Endothelial cell of umbilical vein (primary cell): ENCODE measurements around the gene CCDC60. TPM values are rescaled to one million over a fixed set of nuclear protein-coding genes. Genes with fewer than 3 reads are reported as not detected.

ENCODE experiments used
- BruUV-seq: library from RNA; stranded (reverse); fragments of 400-500 nt; replicated peaks from 2 replicates; lab custom pipeline; 2021; lab: Mats Ljungman, UMichigan
- CTCF ChIA-PET: fragments of 300-600, 350-600 bp; sonication (Branson Sonifier 250); formaldehyde crosslinking; loops from one replicate; lab custom pipeline; 2021; ENCODE audit warnings: antibody characterized with exemption, inconsistent platforms; lab: Charles Lee
- POLR2A ChIA-PET: fragments of 300-600, 350-600 bp; sonication (Branson Sonifier 250); formaldehyde crosslinking; loops from one replicate; lab custom pipeline; 2021; ENCODE audit warnings: antibody characterized with exemption, inconsistent platforms; lab: Charles Lee
- DNase-seq: peaks from one replicate; pipeline ENCODE4 v3.0.0-alpha.2; 2011; ENCODE audit warnings: low read depth, low spot score
- FAIRE-seq: peaks from 2 replicates; lab custom pipeline; 2011; peaks lifted over from hg19 to GRCh38; lab: Jason Lieb, UNC
- H2AFZ ChIP-seq: 2 replicates; pipeline ENCODE4 v1.6.0; 2012; ENCODE audit warnings: low read depth, low read length, control low read depth, inconsistent platforms
- H3K27ac ChIP-seq: 2 replicates; pipeline ENCODE4 v1.5.1; 2011; ENCODE audit warnings: low read depth, mild to moderate bottlenecking, control low read depth, low read length, moderate library complexity; ENCODE audit not compliant: insufficient read depth
- H3K27me3 ChIP-seq, 2 experiments: 2 replicates each; pipeline versions ENCODE4 v1.6.0 to v1.6.1; 2011; ENCODE audit warnings: low read length in 2 of 2, mixed read lengths in 1 of 2; ENCODE audit not compliant: control insufficient read depth in 2 of 2, insufficient read depth in 2 of 2
- H3K36me3 ChIP-seq, 2 experiments: 2 replicates in 1 of 2; 3 replicates in 1 of 2; pipeline ENCODE4 v1.5.1; 2011; ENCODE audit warnings: low read length in 2 of 2, mild to moderate bottlenecking in 1 of 2, moderate library complexity in 1 of 2; ENCODE audit not compliant: control insufficient read depth in 2 of 2, insufficient read depth in 2 of 2; ENCODE audit errors: extremely low read depth in 1 of 2
- H3K4me1 ChIP-seq: 3 replicates; pipeline ENCODE4 v1.5.1; 2011; ENCODE audit warnings: mild to moderate bottlenecking, low read length; ENCODE audit not compliant: control insufficient read depth, insufficient read depth; ENCODE audit errors: extremely low read depth
- H3K4me2 ChIP-seq: 2 replicates; pipeline ENCODE4 v1.6.1; 2011; ENCODE audit warnings: low read length, control low read depth, mixed read lengths; ENCODE audit not compliant: insufficient read depth
- H3K4me3 ChIP-seq, 3 experiments: fragments of 200-600 bp in 1 of 3; sonication (generic), shearing (Covaris generic) in 1 of 3; replicated peaks in 1 of 3; 2 replicates each; pipeline ENCODE4 v1.5.1; 2011 to 2016; ENCODE audit warnings: control low read depth in 3 of 3, low read length in 3 of 3, mild to moderate bottlenecking in 2 of 3, inconsistent platforms in 1 of 3, low read depth in 1 of 3, moderate library complexity in 1 of 3; ENCODE audit not compliant: insufficient read depth in 1 of 3
- H3K79me2 ChIP-seq: 2 replicates; pipeline ENCODE4 v1.6.0; 2012; ENCODE audit warnings: low read length, inconsistent platforms; ENCODE audit not compliant: control insufficient read depth, insufficient read depth
- H3K9ac ChIP-seq: replicated peaks from 2 replicates; pipeline ENCODE3; 2011; ENCODE audit warnings: low read length, control low read depth; ENCODE audit not compliant: insufficient read depth; ENCODE audit errors: extremely low read depth
- H3K9me1 ChIP-seq: replicated peaks from 3 replicates; pipeline ENCODE4 v1.6.0; 2011; ENCODE audit warnings: mild to moderate bottlenecking, low read length; ENCODE audit not compliant: control insufficient read depth, insufficient read depth; ENCODE audit errors: extremely low read depth
- H3K9me3 ChIP-seq: replicated peaks from 2 replicates; pipeline ENCODE4 v1.5.1; 2012; ENCODE audit warnings: low read length, inconsistent platforms; ENCODE audit not compliant: control insufficient read depth, insufficient read depth
- H4K20me1 ChIP-seq: replicated peaks from 2 replicates; pipeline ENCODE3; 2011; ENCODE audit warnings: mild to moderate bottlenecking, low read length; ENCODE audit not compliant: control insufficient read depth, insufficient read depth; ENCODE audit errors: extremely low read depth
- EZH2 ChIP-seq: IDR thresholded peaks from 2 replicates; pipeline ENCODE4 v1.6.1; 2012; ENCODE audit warnings: borderline replicate concordance, low read depth, mild to moderate bottlenecking, moderate library complexity, low read length, inconsistent platforms; ENCODE audit not compliant: severe bottlenecking
- FOS ChIP-seq: IDR thresholded peaks from 2 replicates; pipeline ENCODE4 v1.6.1; 2011; ENCODE audit warnings: mild to moderate bottlenecking, low read length, moderate library complexity, borderline replicate concordance; ENCODE audit not compliant: insufficient read depth
- GATA2 ChIP-seq: IDR thresholded peaks from 2 replicates; pipeline ENCODE4 v1.7.0; 2011; ENCODE audit warnings: low read depth, mild to moderate bottlenecking, moderate library complexity, mixed read lengths, low read length; ENCODE audit not compliant: insufficient read length, insufficient read depth
- JUN ChIP-seq: IDR thresholded peaks from 2 replicates; pipeline ENCODE4 v1.6.1; 2011; ENCODE audit warnings: borderline replicate concordance, low read depth; ENCODE audit not compliant: insufficient read length, insufficient read depth
- MAX ChIP-seq: IDR thresholded peaks from 2 replicates; pipeline ENCODE4 v1.6.1; 2011; ENCODE audit not compliant: insufficient read depth, insufficient read length
- MYC ChIP-seq: IDR thresholded peaks from one replicate; pipeline ENCODE4 v1.6.1; 2011; ENCODE audit warnings: mild to moderate bottlenecking, low read depth, low read length
- POLR2A ChIP-seq: IDR thresholded peaks from 2 replicates; pipeline ENCODE4 v1.6.1; 2012; ENCODE audit warnings: low read depth, mild to moderate bottlenecking, control low read depth, low read length
- POLR2AphosphoS5 ChIP-seq: IDR thresholded peaks from 2 replicates; pipeline ENCODE4 v1.6.1; 2012; ENCODE audit warnings: low read depth, mild to moderate bottlenecking, control low read depth, low read length, moderate library complexity; ENCODE audit not compliant: insufficient read depth
- dilution Hi-C: fragments of 300-500 bp; cut with MboI; formaldehyde crosslinking; loops from one replicate; pipeline ENCODE4 v1.15.0; 2019; ENCODE audit warnings: low sequenced_read_pairs; ENCODE audit not compliant: extremely low pct_ligation_motif_present
- intact Hi-C: fragments of 100-400 bp; cut with micrococcal nuclease; formaldehyde crosslinking; loops from one replicate; pipeline ENCODE4 v1.10.0; 2022
- polyA plus RNA-seq, 4 experiments: library from polyadenylated mRNA; depleted of rRNA in 3 of 4; stranded (reverse) in 3 of 4; unstranded in 1 of 4; fragments of >200 nt; gene quantifications; 2 replicates each; pipeline versions ENCODE4 v1.2.1 to v1.2.3, GENCODE V29; 2011 to 2012; ENCODE audit warnings: missing spikeins in 1 of 4
- total RNA-seq: library from RNA; stranded (reverse); gene quantifications from 2 replicates; pipeline ENCODE4 v1.2.3, GENCODE V29; 2021
- TF ChIP-seq, protein P1 (sequence below), 2 donors: IDR thresholded peaks; 1 replicate in 1 of 2; 2 replicates in 1 of 2; pipeline ENCODE4 v1.5.1; 2011; ENCODE audit warnings: low read length in 2 of 2, mild to moderate bottlenecking in 2 of 2, moderate library complexity in 2 of 2, control low read depth in 1 of 2, inconsistent platforms in 1 of 2, low read depth in 1 of 2; ENCODE audit not compliant: insufficient read depth in 1 of 2; ENCODE audit errors: extremely low read depth in 1 of 2

Gene CCDC60
- total and polyA plus RNA-seq, 2 donors (not counting 3 experiments of a cell fraction or from before 2014, with no cell fraction given): not detected

DNA sequence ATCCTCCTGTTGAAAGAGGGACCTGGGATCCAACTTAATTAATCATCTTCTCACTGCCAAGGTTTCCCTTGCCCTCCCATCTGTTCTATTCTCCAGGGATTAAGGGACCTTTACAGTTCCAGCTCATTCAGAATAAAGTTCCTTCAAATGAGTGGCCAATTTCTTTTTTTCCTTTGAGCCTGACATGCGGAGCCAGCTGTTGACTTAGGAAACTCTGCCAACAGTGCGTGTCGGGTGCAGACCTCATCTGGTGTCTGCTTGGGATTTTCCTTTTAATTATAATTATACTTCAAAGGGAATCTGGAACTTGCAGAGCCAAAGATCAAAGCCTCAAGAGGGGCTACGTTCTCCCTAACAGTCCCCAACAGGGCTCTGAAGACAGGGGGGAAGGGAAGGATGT lies 64.8 kb downstream of the CCDC60 start:
- CTCF ChIA-PET: interaction anchor here (0.6 kb wide), 1 partner anchor 14 kb away, joined by 3 read pairs; no protein-coding TSS in a partner anchor
- dilution Hi-C loops: no loop called here
- no peak overlapping the region for H3K4me2 ChIP-seq
- no peak overlapping the region for H3K9ac ChIP-seq
- no peak for DNase-seq
- POLR2A ChIA-PET: no interaction called here
- peaks cover 2% of the 10 kb centered on the region for H3K9me3 ChIP-seq
- H3K4me1 ChIP-seq: no peaks in the 10 kb centered on the region
- H4K20me1 ChIP-seq: no peaks in the 10 kb centered on the region
- no peaks in the 10 kb centered on the region for H3K9me1 ChIP-seq
- H3K4me3 ChIP-seq: no peak overlapping the region
- no peak for FAIRE-seq
- H3K27me3 ChIP-seq: no peaks in the 10 kb centered on the region
- intact Hi-C loops: no loop called here
- H2AFZ ChIP-seq: no peak overlapping the region
- BruUV-seq: no TSS peak
- no peak overlapping the region for H3K27ac ChIP-seq
- H3K79me2 ChIP-seq: no peaks in the 10 kb centered on the region
- no peak for TF ChIP-seq POLR2A
- TF ChIP-seq MYC: no peak
- no peak for TF ChIP-seq GATA2
- TF ChIP-seq MAX: no peak
- TF ChIP-seq FOS: no peak
- no peak for TF ChIP-seq JUN
- no peak for TF ChIP-seq POLR2AphosphoS5
- TF ChIP-seq EZH2: no peak
- TF ChIP-seq, protein P1, sequence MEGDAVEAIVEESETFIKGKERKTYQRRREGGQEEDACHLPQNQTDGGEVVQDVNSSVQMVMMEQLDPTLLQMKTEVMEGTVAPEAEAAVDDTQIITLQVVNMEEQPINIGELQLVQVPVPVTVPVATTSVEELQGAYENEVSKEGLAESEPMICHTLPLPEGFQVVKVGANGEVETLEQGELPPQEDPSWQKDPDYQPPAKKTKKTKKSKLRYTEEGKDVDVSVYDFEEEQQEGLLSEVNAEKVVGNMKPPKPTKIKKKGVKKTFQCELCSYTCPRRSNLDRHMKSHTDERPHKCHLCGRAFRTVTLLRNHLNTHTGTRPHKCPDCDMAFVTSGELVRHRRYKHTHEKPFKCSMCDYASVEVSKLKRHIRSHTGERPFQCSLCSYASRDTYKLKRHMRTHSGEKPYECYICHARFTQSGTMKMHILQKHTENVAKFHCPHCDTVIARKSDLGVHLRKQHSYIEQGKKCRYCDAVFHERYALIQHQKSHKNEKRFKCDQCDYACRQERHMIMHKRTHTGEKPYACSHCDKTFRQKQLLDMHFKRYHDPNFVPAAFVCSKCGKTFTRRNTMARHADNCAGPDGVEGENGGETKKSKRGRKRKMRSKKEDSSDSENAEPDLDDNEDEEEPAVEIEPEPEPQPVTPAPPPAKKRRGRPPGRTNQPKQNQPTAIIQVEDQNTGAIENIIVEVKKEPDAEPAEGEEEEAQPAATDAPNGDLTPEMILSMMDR (IDR thresholded peaks at IDR 0.05; ENCODE audit: extremely low read depth in 1 of 2, insufficient read depth in 1 of 2, low read depth in 1 of 2, low read length in 2 of 2): no peak
- H3K36me3 ChIP-seq: no peaks in the 10 kb centered on the region
